ENCODE data around the gene MEN1. TPM values are rescaled to one million over a fixed set of nuclear protein-coding genes. Genes with fewer than 3 reads are reported as not detected.

MEN1 gene
- polyA plus RNA-seq, 3 donors, result 9.4 to 26.2 (median 10.0) TPM

GRCh38 chr11:64799623-64800302 is 10.6 kb downstream of the MEN1 start:
- TF ChIP-seq CTCF (IDR thresholded peaks at IDR 0.05), result no peak
- H3K9me3 Mint-ChIP-seq, result peaks cover 0 to 3% (median 0%) of the 10 kb centered on the region in 7 donors
- WGBS (ENCODE audit: insufficient coverage), result 90% methylated on average over 10 of the region's 14 CpGs
- Histone ChIP-seq H2AFZ (ENCODE audit: insufficient read depth, low read depth, low read length, poor library complexity, severe bottlenecking) (no peak overlapping the region), H3K79me2 (ENCODE audit: insufficient read depth, low read length) (peaks cover 6% of the 10 kb centered on the region), H3K4me2 (replicated peaks; ENCODE audit: extremely low read depth, low read length, poor library complexity, severe bottlenecking) (no peak overlapping the region), H3K4me1 (ENCODE audit: control insufficient read depth in 1 of 2, insufficient read depth in 2 of 2, low read length in 2 of 2) (peaks cover 29 to 42% of the 10 kb centered on the region in 2 donors), H3K27me3 (ENCODE audit: control insufficient read depth in 2 of 2, insufficient read depth in 2 of 2, low read length in 2 of 2) (no peaks in the 10 kb centered on the region), H3K4me3 (replicated peaks in 1 of 3; ENCODE audit: low read depth in 2 of 3, low read length in 3 of 3) (no peak overlapping the region), H3K9me3 (replicated peaks in 1 of 2; ENCODE audit: control insufficient read depth in 1 of 2, insufficient read depth in 1 of 2, low read length in 2 of 2) (no peaks in the 10 kb centered on the region), H4K20me1 (ENCODE audit: insufficient read depth, low read length) (peaks cover 5% of the 10 kb centered on the region), H3K27ac (ENCODE audit: low read depth in 1 of 2, low read length in 2 of 2) (no peak overlapping the region), H3K9ac (ENCODE audit: insufficient read depth, low read length, poor library complexity, severe bottlenecking) (no peak overlapping the region), H3K36me3 (replicated peaks in 1 of 2; ENCODE audit: control insufficient read depth in 1 of 2, insufficient read depth in 2 of 2, low read length in 2 of 2) (peaks cover 25 to 42% of the 10 kb centered on the region in 2 donors)
- peaks cover 27 to 45% of the 10 kb centered on the region in 2 donors for H3K36me3 Mint-ChIP-seq
- intact Hi-C loops (cut with micrococcal nuclease), result no loop called here
- DNase-seq, result no peak
- H3K4me3 Mint-ChIP-seq, result no peak overlapping the region
- peak overlapping the region in 3 of 7 donors; percentile 52 to 81 (median 72) for H3K27ac Mint-ChIP-seq
- H3K4me1 Mint-ChIP-seq, result peaks cover 50% of the 10 kb centered on the region
- peaks cover 0 to 4% (median 2%) of the 10 kb centered on the region in 3 donors for H3K27me3 Mint-ChIP-seq (ENCODE audit: low read depth in 3 of 3)

- Histone ChIP-seq H3K9ac (ENCODE audit: insufficient read depth, low read length, poor library complexity, severe bottlenecking) (no peak overlapping the region), H3K4me2 (replicated peaks; ENCODE audit: extremely low read depth, low read length, poor library complexity, severe bottlenecking) (no peak overlapping the region), H3K4me1 (ENCODE audit: control insufficient read depth in 1 of 2, insufficient read depth in 2 of 2, low read length in 2 of 2) (peaks cover 28 to 40% of the 10 kb centered on the region in 2 donors), H3K27ac (ENCODE audit: low read depth in 1 of 2, low read length in 2 of 2) (no peak overlapping the region), H3K9me3 (replicated peaks in 1 of 2; ENCODE audit: control insufficient read depth in 1 of 2, insufficient read depth in 1 of 2, low read length in 2 of 2) (no peaks in the 10 kb centered on the region), H3K79me2 (ENCODE audit: insufficient read depth, low read length) (peaks cover 6% of the 10 kb centered on the region), H3K36me3 (replicated peaks in 1 of 2; ENCODE audit: control insufficient read depth in 1 of 2, insufficient read depth in 2 of 2, low read length in 2 of 2) (peaks cover 27 to 38% of the 10 kb centered on the region in 2 donors), H2AFZ (ENCODE audit: insufficient read depth, low read depth, low read length, poor library complexity, severe bottlenecking) (no peak overlapping the region), H3K4me3 (replicated peaks in 1 of 3; ENCODE audit: low read depth in 2 of 3, low read length in 3 of 3) (no peak overlapping the region), H3K27me3 (ENCODE audit: control insufficient read depth in 2 of 2, insufficient read depth in 2 of 2, low read length in 2 of 2) (no peaks in the 10 kb centered on the region), H4K20me1 (ENCODE audit: insufficient read depth, low read length) (peaks cover 5% of the 10 kb centered on the region)
- TF ChIP-seq CTCF (IDR thresholded peaks at IDR 0.05), result no peak
- Mint-ChIP-seq H3K27me3 (ENCODE audit: low read depth in 3 of 3) (peaks cover 0 to 4% (median 2%) of the 10 kb centered on the region in 3 donors), H3K27ac (peak overlapping the region in 1 of 7 donors; percentile 81), H3K9me3 (peaks cover 0 to 3% (median 0%) of the 10 kb centered on the region in 7 donors), H3K4me3 (no peak overlapping the region), H3K36me3 (peaks cover 30 to 49% of the 10 kb centered on the region in 2 donors), H3K4me1 (peaks cover 50% of the 10 kb centered on the region)
- no peak for DNase-seq
- 93% methylated on average over 4 of the region's 7 CpGs for WGBS (ENCODE audit: insufficient coverage)
- intact Hi-C loops (cut with micrococcal nuclease), result no loop called here
Observed at GRCh38 chr11:64799256-64799622, 11.1 kb downstream of the MEN1 start.
